ENCODE results near the gene OR10D3. TPM values are rescaled to one million over a fixed set of nuclear protein-coding genes. Genes with fewer than 3 reads are reported as not detected.
"Not testable (repeated sequence)": the region's sequence is repeated elsewhere in the genome, so short reads cannot be mapped to it uniquely, and the experiment has no call there.

The OR10D3 gene
- total RNA-seq, 1 experiment from 2014 or later: not detected

DNA sequence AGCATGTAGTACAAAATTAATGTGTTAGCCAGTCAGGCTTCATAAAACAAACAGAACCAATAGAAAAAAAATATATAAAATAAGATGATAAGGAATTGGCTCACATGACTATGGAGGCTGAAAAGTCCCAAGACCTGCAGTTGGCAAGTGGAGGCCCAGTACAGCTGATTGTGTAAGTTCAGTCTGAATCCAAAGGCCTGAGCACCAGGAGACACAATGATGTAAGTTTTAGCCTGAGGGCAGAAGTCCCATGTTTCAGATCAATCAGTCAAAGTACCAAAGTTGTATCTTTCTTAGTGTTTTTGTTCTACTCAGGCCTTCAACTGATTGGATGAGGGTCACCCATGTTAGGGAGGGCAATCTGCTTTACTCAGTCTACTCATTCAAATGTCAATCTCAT lies 14.3 kb upstream of the OR10D3 start:
- DNase-seq (ENCODE audit: low read depth, low spot score) (no peak), ATAC-seq (no peak)
- BruUV-seq (replicated peaks): no TSS peak
- Histone ChIP-seq H3K79me2 (ENCODE audit: insufficient read depth, low read length) (no peaks in the 10 kb centered on the region), H3K27ac (ENCODE audit: low read depth, low read length) (no peak overlapping the region), H3K9me2 (ENCODE audit: insufficient read depth) (no peaks in the 10 kb centered on the region), H3K4me2 (ENCODE audit: low read length) (no peak overlapping the region), H4K20me1 (ENCODE audit: insufficient read depth) (no peaks in the 10 kb centered on the region), H3K36me3 (ENCODE audit: control insufficient read depth in 1 of 2, insufficient read depth in 2 of 2, low read length in 2 of 2) (no peaks in the 10 kb centered on the region), H2AFZ (ENCODE audit: low read depth, low read length, poor library complexity, severe bottlenecking) (no peak overlapping the region), H3K4me1 (ENCODE audit: control insufficient read depth in 1 of 2, insufficient read depth in 2 of 2, low read length in 2 of 2) (no peaks in the 10 kb centered on the region), H3K27me3 (ENCODE audit: insufficient read depth, low read length) (no peaks in the 10 kb centered on the region), H3K9me3 (ENCODE audit: control insufficient read depth in 1 of 2, insufficient read depth in 1 of 2, low read depth in 1 of 2, low read length in 2 of 2) (no peaks in the 10 kb centered on the region), H3K4me3 (replicated peaks in 1 of 2; ENCODE audit: low read depth in 1 of 2, low read length in 2 of 2) (no peak overlapping the region), H3K9ac (ENCODE audit: low read length) (no peak overlapping the region)
- TF ChIP-seq, protein P1, sequence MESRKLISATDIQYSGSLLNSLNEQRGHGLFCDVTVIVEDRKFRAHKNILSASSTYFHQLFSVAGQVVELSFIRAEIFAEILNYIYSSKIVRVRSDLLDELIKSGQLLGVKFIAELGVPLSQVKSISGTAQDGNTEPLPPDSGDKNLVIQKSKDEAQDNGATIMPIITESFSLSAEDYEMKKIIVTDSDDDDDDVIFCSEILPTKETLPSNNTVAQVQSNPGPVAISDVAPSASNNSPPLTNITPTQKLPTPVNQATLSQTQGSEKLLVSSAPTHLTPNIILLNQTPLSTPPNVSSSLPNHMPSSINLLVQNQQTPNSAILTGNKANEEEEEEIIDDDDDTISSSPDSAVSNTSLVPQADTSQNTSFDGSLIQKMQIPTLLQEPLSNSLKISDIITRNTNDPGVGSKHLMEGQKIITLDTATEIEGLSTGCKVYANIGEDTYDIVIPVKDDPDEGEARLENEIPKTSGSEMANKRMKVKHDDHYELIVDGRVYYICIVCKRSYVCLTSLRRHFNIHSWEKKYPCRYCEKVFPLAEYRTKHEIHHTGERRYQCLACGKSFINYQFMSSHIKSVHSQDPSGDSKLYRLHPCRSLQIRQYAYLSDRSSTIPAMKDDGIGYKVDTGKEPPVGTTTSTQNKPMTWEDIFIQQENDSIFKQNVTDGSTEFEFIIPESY (IDR thresholded peaks at IDR 0.05; ENCODE audit: extremely low read depth, insufficient replicate concordance, low read length): no peak
- TF ChIP-seq POLR2A (IDR thresholded peaks at IDR 0.05; ENCODE audit: borderline replicate concordance, extremely low read depth, insufficient read depth, insufficient read length): no peak
- intact Hi-C loops (cut with micrococcal nuclease): no loop called here
- ChIA-PET RAD21 (ENCODE audit: low non-redundant PET in 1 of 2, low total read pairs in 2 of 2, uncharacterized antibody in 2 of 2, unreplicated experiment in 2 of 2) (no interaction called here), POLR2A (no interaction called here), CTCF (no interaction called here)

DNA sequence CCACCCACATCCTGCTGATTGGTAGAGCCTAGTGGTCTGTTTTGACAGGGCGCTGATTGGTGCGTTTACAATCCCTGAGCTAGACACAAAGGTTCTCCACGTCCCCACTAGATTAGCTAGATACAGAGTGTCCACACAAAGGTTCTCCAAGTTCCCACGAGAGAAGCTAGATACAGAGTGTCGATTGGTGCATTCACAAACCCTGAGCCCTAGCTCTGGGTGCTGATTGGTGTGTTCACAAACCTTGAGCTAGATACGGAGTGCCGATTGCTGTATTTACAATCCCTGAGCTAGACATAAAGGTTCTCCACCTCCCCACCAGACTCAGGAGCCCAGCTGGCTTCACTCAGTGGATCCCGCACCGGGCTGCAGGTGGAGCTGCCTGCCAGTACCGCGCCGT lies 12.8 kb upstream of the OR10D3 start:
- H3K4me3 ChIP-seq (replicated peaks in 1 of 2; ENCODE audit: low read depth in 1 of 2, low read length in 2 of 2); H3K4me1 ChIP-seq (ENCODE audit: control insufficient read depth in 1 of 2, insufficient read depth in 2 of 2, low read length in 2 of 2); RAD21 ChIA-PET (ENCODE audit: low non-redundant PET in 1 of 2, low total read pairs in 2 of 2, uncharacterized antibody in 2 of 2, unreplicated experiment in 2 of 2); CTCF ChIA-PET; H2AFZ ChIP-seq (ENCODE audit: low read depth, low read length, poor library complexity, severe bottlenecking); intact Hi-C loops (cut with micrococcal nuclease); H3K9me2 ChIP-seq (ENCODE audit: insufficient read depth); ATAC-seq; H3K4me2 ChIP-seq (ENCODE audit: low read length); H3K9ac ChIP-seq (ENCODE audit: low read length); H3K9me3 ChIP-seq (ENCODE audit: control insufficient read depth in 1 of 2, insufficient read depth in 1 of 2, low read depth in 1 of 2, low read length in 2 of 2); BruUV-seq (replicated peaks); H4K20me1 ChIP-seq (ENCODE audit: insufficient read depth); H3K27ac ChIP-seq (ENCODE audit: low read depth, low read length); POLR2A ChIA-PET; H3K79me2 ChIP-seq (ENCODE audit: insufficient read depth, low read length); H3K36me3 ChIP-seq (ENCODE audit: control insufficient read depth in 1 of 2, insufficient read depth in 2 of 2, low read length in 2 of 2); DNase-seq (ENCODE audit: low read depth, low spot score); H3K27me3 ChIP-seq (ENCODE audit: insufficient read depth, low read length): not testable (repeated sequence)
